ENCODE data around the gene AGBL3.

Gene AGBL3

DNA sequence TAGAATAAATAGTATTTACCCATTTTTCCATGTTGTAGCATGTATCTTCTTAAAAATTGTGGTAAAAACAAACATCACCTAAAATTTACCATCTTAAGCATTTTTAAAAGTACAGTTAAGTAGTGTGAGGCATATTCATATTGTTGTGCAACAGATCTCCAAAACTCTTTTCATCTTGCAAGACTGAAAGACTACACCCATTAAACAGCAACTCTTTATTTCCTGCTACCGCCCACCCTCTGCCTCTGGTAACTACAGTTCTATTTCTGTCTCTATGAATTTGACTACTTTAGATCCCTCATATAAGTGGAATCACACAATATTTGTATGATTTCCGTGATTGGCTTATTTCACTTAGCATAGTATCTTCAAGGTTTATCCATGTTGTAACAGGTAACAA is 40.0 kb upstream of the AGBL3 start:
- no peak overlapping the region for H3K4me3 ChIP-seq (ENCODE audit: low read depth in 1 of 2, low read length in 2 of 2)
- H3K9ac ChIP-seq (ENCODE audit: low read length): no peak overlapping the region
- H3K27ac ChIP-seq (ENCODE audit: low read depth, low read length): no peak overlapping the region
- H3K27me3 ChIP-seq (ENCODE audit: control insufficient read depth in 1 of 2, insufficient read depth in 2 of 2, low read length in 2 of 2): no peaks in the 10 kb centered on the region
- H3K36me3 ChIP-seq (ENCODE audit: insufficient read depth, low read length): peaks cover 59% of the 10 kb centered on the region
- peaks cover 12% of the 10 kb centered on the region for H3K4me1 ChIP-seq (ENCODE audit: insufficient read depth, low read length)
- H3K9me3 ChIP-seq (ENCODE audit: low read length): no peaks in the 10 kb centered on the region

DNA sequence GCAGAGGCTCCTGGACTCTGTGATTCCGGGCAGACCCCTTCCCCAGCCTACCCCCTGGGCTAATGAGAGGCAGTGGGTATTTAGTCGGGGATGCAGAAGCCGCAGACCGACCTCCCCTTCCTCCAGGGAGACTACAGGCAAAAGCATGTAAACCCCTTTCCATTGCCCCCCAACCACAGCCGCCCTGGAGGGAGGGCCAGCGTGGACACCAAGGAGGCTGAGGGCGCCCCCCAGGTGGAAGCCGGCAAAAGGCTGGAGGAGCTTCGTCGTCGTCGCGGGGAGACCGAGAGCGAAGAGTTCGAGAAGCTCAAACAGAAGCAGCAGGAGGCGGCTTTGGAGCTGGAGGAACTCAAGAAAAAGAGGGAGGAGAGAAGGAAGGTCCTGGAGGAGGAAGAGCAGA is 39.0 kb upstream of the AGBL3 start:
- no peak overlapping the region for H3K9ac ChIP-seq (ENCODE audit: low read length)
- H3K27ac ChIP-seq (ENCODE audit: low read depth, low read length): no peak overlapping the region
- peaks cover 55% of the 10 kb centered on the region for H3K36me3 ChIP-seq (ENCODE audit: insufficient read depth, low read length)
- H3K4me1 ChIP-seq (ENCODE audit: insufficient read depth, low read length): peaks cover 3% of the 10 kb centered on the region
- H3K4me3 ChIP-seq (ENCODE audit: low read depth in 1 of 2, low read length in 2 of 2): no peak overlapping the region
- H3K9me3 ChIP-seq (ENCODE audit: low read length): no peaks in the 10 kb centered on the region
- H3K27me3 ChIP-seq (ENCODE audit: control insufficient read depth in 1 of 2, insufficient read depth in 2 of 2, low read length in 2 of 2): no peaks in the 10 kb centered on the region

DNA sequence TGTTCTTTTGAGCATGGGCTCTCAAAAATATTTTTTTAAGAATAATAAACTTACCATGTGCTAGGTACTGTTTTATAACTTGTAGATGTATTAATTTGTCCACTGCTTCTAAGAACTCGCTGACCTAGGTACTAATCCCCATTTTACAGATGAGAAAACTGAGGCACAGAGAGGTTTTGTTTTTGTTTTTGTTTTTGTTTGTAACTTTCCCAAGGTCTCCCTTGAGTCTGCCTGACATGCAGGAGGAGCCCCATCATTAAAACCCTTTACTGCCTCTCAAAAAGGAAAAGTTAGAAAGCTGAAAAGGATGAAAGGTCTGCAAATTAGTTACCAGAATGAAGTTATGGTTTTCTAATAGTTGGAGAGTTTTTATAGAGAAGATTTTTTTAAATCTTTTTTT is 38.5 kb upstream of the AGBL3 start:
- Histone ChIP-seq H3K27me3 (ENCODE audit: control insufficient read depth in 1 of 2, insufficient read depth in 2 of 2, low read length in 2 of 2) (no peaks in the 10 kb centered on the region), H3K27ac (ENCODE audit: low read depth, low read length) (no peak overlapping the region), H3K9me3 (ENCODE audit: low read length) (no peaks in the 10 kb centered on the region), H3K4me1 (ENCODE audit: insufficient read depth, low read length) (peaks cover 3% of the 10 kb centered on the region), H3K9ac (ENCODE audit: low read length) (no peak overlapping the region), H3K4me3 (ENCODE audit: low read depth in 1 of 2, low read length in 2 of 2) (no peak overlapping the region), H3K36me3 (ENCODE audit: insufficient read depth, low read length) (peaks cover 58% of the 10 kb centered on the region)

DNA sequence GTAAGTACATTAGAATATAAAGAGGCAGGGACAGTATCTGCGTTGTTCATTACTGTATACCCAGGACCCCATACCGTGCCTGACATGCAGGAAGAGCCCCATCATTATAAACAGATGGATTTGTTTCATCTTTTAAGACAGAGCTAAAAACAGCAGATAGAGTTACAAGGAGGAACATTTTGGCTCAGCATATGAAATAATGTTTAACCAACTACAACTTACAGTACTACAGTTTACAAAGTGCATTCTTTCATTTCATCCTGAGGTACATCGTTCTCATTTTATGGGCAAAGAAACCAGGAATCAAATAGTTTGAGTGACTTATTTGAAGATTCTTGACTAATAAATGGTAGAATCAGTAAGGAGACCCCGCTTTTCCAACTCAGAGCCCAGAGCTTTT is 38.1 kb upstream of the AGBL3 start:
- Histone ChIP-seq H3K4me1 (ENCODE audit: insufficient read depth, low read length) (peaks cover 3% of the 10 kb centered on the region), H3K4me3 (ENCODE audit: low read depth in 1 of 2, low read length in 2 of 2) (no peak overlapping the region), H3K9me3 (ENCODE audit: low read length) (no peaks in the 10 kb centered on the region), H3K9ac (ENCODE audit: low read length) (no peak overlapping the region), H3K36me3 (ENCODE audit: insufficient read depth, low read length) (peaks cover 58% of the 10 kb centered on the region), H3K27ac (ENCODE audit: low read depth, low read length) (no peak overlapping the region), H3K27me3 (ENCODE audit: control insufficient read depth in 1 of 2, insufficient read depth in 2 of 2, low read length in 2 of 2) (no peaks in the 10 kb centered on the region)

DNA sequence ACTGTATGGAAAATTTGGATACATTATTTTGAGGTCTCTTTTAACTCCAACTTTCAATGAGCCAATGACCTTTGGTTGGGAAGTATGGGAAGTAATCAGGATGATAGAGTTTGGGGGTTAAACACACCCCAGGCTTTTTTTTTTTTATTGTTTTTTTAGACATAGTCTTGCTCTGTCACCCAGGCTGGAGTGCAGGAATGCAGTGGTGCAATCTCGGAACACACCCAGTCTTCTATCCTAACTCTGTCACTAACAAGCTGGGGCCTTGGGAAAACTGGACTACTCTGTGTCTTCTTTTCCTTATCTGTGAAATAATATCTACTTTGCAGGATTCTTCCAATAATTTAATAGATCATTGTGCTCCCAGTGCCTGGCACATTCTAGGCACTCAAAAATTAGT is 37.6 kb upstream of the AGBL3 start:
- Histone ChIP-seq H3K27me3 (ENCODE audit: control insufficient read depth in 1 of 2, insufficient read depth in 2 of 2, low read length in 2 of 2) (no peaks in the 10 kb centered on the region), H3K9me3 (ENCODE audit: low read length) (no peaks in the 10 kb centered on the region), H3K9ac (ENCODE audit: low read length) (no peak overlapping the region), H3K27ac (ENCODE audit: low read depth, low read length) (no peak overlapping the region), H3K4me1 (ENCODE audit: insufficient read depth, low read length) (peaks cover 3% of the 10 kb centered on the region), H3K36me3 (ENCODE audit: insufficient read depth, low read length) (peaks cover 62% of the 10 kb centered on the region), H3K4me3 (ENCODE audit: low read depth in 1 of 2, low read length in 2 of 2) (no peak overlapping the region)

DNA sequence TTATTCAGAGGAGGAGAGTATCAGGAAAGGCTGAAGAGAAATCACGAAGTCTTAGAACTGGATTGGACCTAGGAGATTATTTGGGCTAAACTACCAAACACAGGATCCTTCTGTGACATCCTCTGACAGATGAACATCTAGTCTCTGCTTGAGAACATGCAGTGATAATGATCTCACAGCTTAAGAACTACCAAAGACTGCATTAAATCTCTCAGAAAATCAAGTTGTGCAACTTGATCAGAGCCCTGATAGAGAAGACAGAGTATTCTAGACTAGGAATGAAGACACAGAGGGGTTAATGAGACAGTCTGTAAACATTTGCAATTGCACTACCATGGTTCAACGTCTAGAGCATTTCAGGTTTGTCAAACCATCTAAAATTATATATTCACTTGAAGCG is 37.1 kb upstream of the AGBL3 start:
- no peaks in the 10 kb centered on the region for H3K27me3 ChIP-seq (ENCODE audit: control insufficient read depth in 1 of 2, insufficient read depth in 2 of 2, low read length in 2 of 2)
- H3K27ac ChIP-seq (ENCODE audit: low read depth, low read length): no peak overlapping the region
- peaks cover 3% of the 10 kb centered on the region for H3K4me1 ChIP-seq (ENCODE audit: insufficient read depth, low read length)

DNA sequence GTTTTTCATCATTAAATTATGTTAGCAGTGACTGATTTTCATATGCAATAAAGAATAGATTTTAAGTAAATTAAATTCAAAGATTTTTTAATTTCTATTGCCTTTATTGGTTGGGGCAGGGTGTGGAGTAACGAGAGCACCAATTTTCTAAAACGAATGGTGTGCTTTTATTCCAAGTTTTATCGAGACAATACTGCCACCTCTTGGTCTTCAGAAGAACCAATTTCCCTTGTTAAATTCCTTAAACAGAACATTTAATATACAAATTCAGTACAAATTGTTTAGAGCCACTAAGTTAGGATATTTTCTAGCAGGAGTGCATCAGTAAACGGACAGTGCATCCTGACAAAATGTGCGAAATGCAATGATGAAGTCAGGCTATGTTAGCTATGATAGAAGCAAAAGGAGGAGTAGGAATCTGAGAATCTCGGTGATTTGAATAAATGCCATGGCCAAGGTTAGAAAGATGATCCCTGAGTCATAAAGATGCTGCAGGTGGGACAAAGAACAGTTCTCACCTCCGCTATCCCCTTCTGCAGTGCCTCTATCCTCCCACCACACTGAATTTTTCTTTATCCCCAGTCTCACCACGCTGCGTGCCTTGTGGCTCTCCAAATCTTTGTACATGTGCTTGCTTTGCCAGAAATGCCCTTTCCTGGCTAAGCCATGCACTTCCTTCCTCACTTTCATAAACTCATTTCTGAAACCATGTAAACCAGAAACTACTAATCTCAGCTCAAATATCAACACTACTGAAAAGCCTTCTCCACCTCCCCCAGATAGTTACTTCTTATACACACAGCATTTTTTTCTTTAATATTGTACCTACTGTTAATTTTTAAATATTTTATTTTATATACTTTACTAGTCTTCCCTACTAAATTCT is 31.9 kb upstream of the AGBL3 start:
- Histone ChIP-seq H3K36me3 (ENCODE audit: insufficient read depth, low read length) (peaks cover 64% of the 10 kb centered on the region), H3K4me1 (ENCODE audit: insufficient read depth, low read length) (no peaks in the 10 kb centered on the region), H3K9me3 (ENCODE audit: low read length) (no peaks in the 10 kb centered on the region), H3K27ac (ENCODE audit: low read depth, low read length) (no peak overlapping the region), H3K9ac (ENCODE audit: low read length) (no peak overlapping the region), H3K27me3 (ENCODE audit: control insufficient read depth in 1 of 2, insufficient read depth in 2 of 2, low read length in 2 of 2) (no peaks in the 10 kb centered on the region), H3K4me3 (ENCODE audit: low read depth in 1 of 2, low read length in 2 of 2) (no peak overlapping the region)

More for the DNA sequence above, 37.1 kb upstream of the AGBL3 start:
- no peak overlapping the region for H3K9ac ChIP-seq (ENCODE audit: low read length)
- peaks cover 65% of the 10 kb centered on the region for H3K36me3 ChIP-seq (ENCODE audit: insufficient read depth, low read length)
- no peak overlapping the region for H3K4me3 ChIP-seq (ENCODE audit: low read depth in 1 of 2, low read length in 2 of 2)
- H3K9me3 ChIP-seq (ENCODE audit: low read length): no peaks in the 10 kb centered on the region

DNA sequence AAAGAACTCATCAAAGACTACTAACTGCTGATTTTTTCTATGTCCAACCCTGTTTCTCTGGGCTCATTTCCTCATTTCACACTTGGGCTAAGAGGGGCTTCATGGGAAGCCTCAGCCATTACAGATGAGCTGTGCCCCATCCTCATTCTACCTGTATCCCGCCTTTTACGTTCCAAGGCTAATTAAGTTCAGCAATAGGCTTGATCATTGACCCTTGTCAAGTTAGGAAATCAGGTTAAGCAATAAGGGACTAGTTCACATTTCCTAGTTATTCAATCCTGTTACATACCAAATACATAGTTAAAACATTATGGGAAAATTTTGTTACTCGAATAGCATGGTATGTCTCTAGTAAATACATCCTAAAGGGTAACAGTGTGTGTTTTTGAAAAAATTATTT is 29.3 kb upstream of the AGBL3 start:
- H3K9ac ChIP-seq (ENCODE audit: low read length): no peak overlapping the region
- no peaks in the 10 kb centered on the region for H3K9me3 ChIP-seq (ENCODE audit: low read length)
- no peak overlapping the region for H3K4me3 ChIP-seq (ENCODE audit: low read depth in 1 of 2, low read length in 2 of 2)
- H3K4me1 ChIP-seq (ENCODE audit: insufficient read depth, low read length): peaks cover 6% of the 10 kb centered on the region
- no peaks in the 10 kb centered on the region for H3K27me3 ChIP-seq (ENCODE audit: control insufficient read depth in 1 of 2, insufficient read depth in 2 of 2, low read length in 2 of 2)
- H3K27ac ChIP-seq (ENCODE audit: low read depth, low read length): no peak overlapping the region
- peaks cover 63% of the 10 kb centered on the region for H3K36me3 ChIP-seq (ENCODE audit: insufficient read depth, low read length)

DNA sequence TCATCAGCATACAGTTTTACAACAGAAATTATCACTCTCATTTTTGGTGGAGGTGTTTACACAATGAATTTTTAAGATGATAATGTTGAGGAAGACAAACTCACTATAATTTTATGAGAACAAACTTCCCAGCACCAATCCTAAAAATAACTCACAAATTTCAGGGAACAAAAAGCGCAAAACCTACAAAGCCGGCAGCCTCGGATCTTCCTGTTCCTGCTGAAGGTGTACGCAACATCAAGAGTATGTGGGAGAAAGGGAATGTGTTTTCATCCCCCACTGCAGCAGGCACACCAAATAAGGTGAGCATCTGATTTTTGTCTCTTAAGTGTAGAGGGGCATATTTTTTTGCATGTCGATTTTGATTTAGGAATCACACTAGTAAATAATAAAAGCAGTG is 26.5 kb upstream of the AGBL3 start:
- Histone ChIP-seq H3K4me3 (ENCODE audit: low read depth in 1 of 2, low read length in 2 of 2) (no peak overlapping the region), H3K36me3 (ENCODE audit: insufficient read depth, low read length) (peaks cover 69% of the 10 kb centered on the region), H3K4me1 (ENCODE audit: insufficient read depth, low read length) (peaks cover 20% of the 10 kb centered on the region), H3K27me3 (ENCODE audit: control insufficient read depth in 1 of 2, insufficient read depth in 2 of 2, low read length in 2 of 2) (no peaks in the 10 kb centered on the region), H3K9ac (ENCODE audit: low read length) (no peak overlapping the region), H3K9me3 (ENCODE audit: low read length) (no peaks in the 10 kb centered on the region), H3K27ac (ENCODE audit: low read depth, low read length) (no peak overlapping the region)

DNA sequence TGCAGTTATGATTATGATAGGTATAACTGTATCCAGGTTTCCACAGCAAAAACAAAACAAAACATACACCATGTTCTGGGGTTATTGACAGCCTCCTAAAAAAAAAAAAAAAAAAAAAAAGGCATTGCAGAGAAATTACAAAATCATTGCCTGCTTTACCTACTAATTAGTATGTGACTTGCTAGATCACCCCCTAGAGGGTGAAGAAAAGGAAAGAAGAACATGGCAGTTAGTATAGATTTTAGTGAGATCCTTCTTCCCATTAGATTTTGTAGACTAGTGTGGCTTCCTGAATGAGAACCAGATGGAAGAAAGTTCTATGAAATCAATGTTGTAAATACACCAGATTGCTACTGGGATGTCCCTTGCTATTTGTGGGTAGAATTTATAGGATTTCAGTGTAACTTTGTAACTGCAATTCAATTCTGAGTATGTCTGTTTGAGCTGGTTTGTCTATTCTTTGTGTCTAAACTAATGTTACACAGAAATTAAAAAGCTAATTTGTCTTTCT is 24.0 kb upstream of the AGBL3 start:
- H3K27ac ChIP-seq (ENCODE audit: low read depth, low read length): no peak overlapping the region
- peaks cover 20% of the 10 kb centered on the region for H3K4me1 ChIP-seq (ENCODE audit: insufficient read depth, low read length)
- peaks cover 75% of the 10 kb centered on the region for H3K36me3 ChIP-seq (ENCODE audit: insufficient read depth, low read length)

DNA sequence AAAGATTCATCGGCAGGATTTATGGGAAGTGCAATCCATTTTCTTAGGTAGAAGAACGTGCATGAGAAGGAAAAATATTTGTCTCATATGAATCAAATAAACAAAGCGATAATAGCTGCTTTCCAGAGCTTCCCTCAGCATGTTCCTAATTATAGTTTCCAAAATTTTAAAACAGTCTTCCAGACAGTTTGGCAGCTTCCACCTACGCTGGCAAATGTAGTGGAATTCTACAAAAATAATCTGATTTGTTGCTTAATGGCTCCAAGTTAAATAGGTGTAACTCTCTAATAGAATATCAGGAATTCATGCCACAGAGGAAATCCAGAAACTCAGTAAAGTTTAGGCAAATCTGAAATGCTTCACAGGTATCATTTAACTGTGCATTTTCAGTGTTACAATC is 23.3 kb upstream of the AGBL3 start:
- Histone ChIP-seq H3K9ac (ENCODE audit: low read length) (no peak overlapping the region), H3K4me1 (ENCODE audit: insufficient read depth, low read length) (peaks cover 20% of the 10 kb centered on the region), H3K36me3 (ENCODE audit: insufficient read depth, low read length) (peaks cover 80% of the 10 kb centered on the region), H3K4me3 (ENCODE audit: low read depth in 1 of 2, low read length in 2 of 2) (no peak overlapping the region), H3K27ac (ENCODE audit: low read depth, low read length) (no peak overlapping the region), H3K9me3 (ENCODE audit: low read length) (no peaks in the 10 kb centered on the region), H3K27me3 (ENCODE audit: control insufficient read depth in 1 of 2, insufficient read depth in 2 of 2, low read length in 2 of 2) (no peaks in the 10 kb centered on the region)

More for the DNA sequence above, 24.0 kb upstream of the AGBL3 start:
- Histone ChIP-seq H3K27me3 (ENCODE audit: control insufficient read depth in 1 of 2, insufficient read depth in 2 of 2, low read length in 2 of 2) (no peaks in the 10 kb centered on the region), H3K9ac (ENCODE audit: low read length) (no peak overlapping the region), H3K9me3 (ENCODE audit: low read length) (no peaks in the 10 kb centered on the region), H3K4me3 (ENCODE audit: low read depth in 1 of 2, low read length in 2 of 2) (no peak overlapping the region)

DNA sequence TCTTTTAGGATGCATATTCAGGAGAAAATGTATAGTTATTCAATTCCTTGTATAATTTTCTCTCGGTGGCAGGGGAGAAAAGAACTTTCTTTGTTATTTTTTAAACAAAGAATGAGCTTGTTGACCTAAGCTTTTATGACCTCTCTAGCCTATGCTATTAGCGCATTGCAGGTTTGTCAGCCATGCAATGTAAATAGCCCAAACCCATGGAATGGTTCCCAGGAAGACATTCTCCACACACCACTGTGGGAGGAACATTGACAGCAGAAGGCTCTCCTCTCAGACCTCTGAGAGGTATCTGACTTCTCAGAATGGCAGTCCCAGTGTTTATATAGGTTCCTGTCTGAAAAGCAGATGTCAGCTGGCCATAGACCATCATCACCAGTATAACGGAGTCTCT is 19.6 kb upstream of the AGBL3 start:
- H3K4me1 ChIP-seq (ENCODE audit: insufficient read depth, low read length): peaks cover 17% of the 10 kb centered on the region
- no peak overlapping the region for H3K27ac ChIP-seq (ENCODE audit: low read depth, low read length)
- H3K9me3 ChIP-seq (ENCODE audit: low read length): no peaks in the 10 kb centered on the region
- H3K27me3 ChIP-seq (ENCODE audit: control insufficient read depth in 1 of 2, insufficient read depth in 2 of 2, low read length in 2 of 2): no peaks in the 10 kb centered on the region
- peaks cover 71% of the 10 kb centered on the region for H3K36me3 ChIP-seq (ENCODE audit: insufficient read depth, low read length)
- H3K4me3 ChIP-seq (ENCODE audit: low read depth in 1 of 2, low read length in 2 of 2): no peak overlapping the region
- H3K9ac ChIP-seq (ENCODE audit: low read length): no peak overlapping the region

All from muscle layer of colon (tissue), 2 donors.